HepG2 (cell line): ENCODE measurements around the gene B4GALT5. TPM values are rescaled to one million over a fixed set of nuclear protein-coding genes. Genes with fewer than 3 reads are reported as not detected.
A peak's percentile ranks its signal among the peaks of the same experiment; 100 is the strongest.

ENCODE experiments used
- AKAP8 ChIP-seq: sonication (generic); formaldehyde crosslinking; IDR thresholded peaks from 2 replicates; pipeline ENCODE4 v1.5.1; 2020; ENCODE audit warnings: mild to moderate bottlenecking, missing genetic modification reagents
- CEBPB ChIP-seq: IDR thresholded peaks from 2 replicates; pipeline ENCODE4 v1.6.1; 2011; ENCODE audit warnings: low read depth, low read length, improper control_type of control experiment, borderline replicate concordance
- HNF1A ChIP-seq, 2 experiments: sonication (generic) in 1 of 2; formaldehyde crosslinking in 1 of 2; IDR thresholded peaks; 2 replicates each; pipeline versions ENCODE4 v1.4.0 to v1.6.1; 2016 to 2020; ENCODE audit warnings: borderline replicate concordance in 1 of 2, low read depth in 1 of 2, mild to moderate bottlenecking in 1 of 2, missing genetic modification reagents in 1 of 2
- HNRNPUL1 ChIP-seq: fragments of 200-400 bp; formaldehyde crosslinking; IDR thresholded peaks from 2 replicates; pipeline ENCODE4 v1.6.1; 2017; ENCODE audit warnings: low read depth, mild to moderate bottlenecking, low read length, moderate library complexity
- NFKB2 ChIP-seq: sonication (generic); formaldehyde crosslinking; IDR thresholded peaks from 2 replicates; pipeline ENCODE4 v1.4.0; 2020; ENCODE audit warnings: missing genetic modification reagents, borderline replicate concordance
- RBM22 ChIP-seq: fragments of 200-400 bp; formaldehyde crosslinking; optimal IDR thresholded peaks from 2 replicates; pipeline ENCODE3; 2017; ENCODE audit warnings: mild to moderate bottlenecking, low read length, moderate library complexity
- RXRA ChIP-seq: sonication (generic); formaldehyde crosslinking; IDR thresholded peaks from 2 replicates; pipeline ENCODE4 v1.5.1; 2020; ENCODE audit warnings: missing genetic modification reagents
- SATB2 ChIP-seq: sonication (generic); formaldehyde crosslinking; IDR thresholded peaks from 2 replicates; pipeline ENCODE4 v1.5.0; 2020; ENCODE audit warnings: missing genetic modification reagents
- TEAD3 ChIP-seq: optimal IDR thresholded peaks from 2 replicates; pipeline ENCODE3; 2016; ENCODE audit warnings: borderline replicate concordance
- ZMYM3 ChIP-seq: sonication (generic); formaldehyde crosslinking; IDR thresholded peaks from 2 replicates; pipeline ENCODE4 v1.5.1; 2020; ENCODE audit warnings: mild to moderate bottlenecking, missing genetic modification reagents
- ZNF3 ChIP-seq: IDR thresholded peaks from 2 replicates; pipeline ENCODE4 v1.7.0; 2017; ENCODE audit warnings: inconsistent platforms
- ZNF430 ChIP-seq: sonication (generic); formaldehyde crosslinking; IDR thresholded peaks from 2 replicates; pipeline ENCODE4 v1.9.0; 2021; ENCODE audit warnings: mild to moderate bottlenecking, missing genetic modification reagents
- ZNF562 ChIP-seq: sonication (generic); formaldehyde crosslinking; IDR thresholded peaks from 2 replicates; pipeline ENCODE4 v1.8.0; 2022; ENCODE audit warnings: missing genetic modification reagents, borderline replicate concordance
- ZNF569 ChIP-seq: sonication (generic); formaldehyde crosslinking; IDR thresholded peaks from 2 replicates; pipeline ENCODE4 v1.5.0; 2020; ENCODE audit warnings: mild to moderate bottlenecking, missing genetic modification reagents, moderate library complexity, borderline replicate concordance
- ZNF605 ChIP-seq: sonication (generic); formaldehyde crosslinking; IDR thresholded peaks from 2 replicates; pipeline ENCODE4 v1.8.0; 2022; ENCODE audit warnings: mild to moderate bottlenecking, missing genetic modification reagents
- ZNF790 ChIP-seq: sonication (generic); formaldehyde crosslinking; IDR thresholded peaks from 2 replicates; pipeline ENCODE4 v1.8.0; 2022; ENCODE audit warnings: missing genetic modification reagents, mild to moderate bottlenecking, borderline replicate concordance
- ZNF878 ChIP-seq: sonication (generic); formaldehyde crosslinking; IDR thresholded peaks from 2 replicates; pipeline ENCODE4 v1.8.1; 2023; ENCODE audit warnings: mild to moderate bottlenecking, missing genetic modification reagents, moderate library complexity
- polyA plus RNA-seq, 8 experiments: library from polyadenylated mRNA; depleted of rRNA in 3 of 8; stranded (reverse) in 7 of 8; unstranded in 1 of 8; fragments of >200 nt; fragmentation: Illumina TruSeq in 4 of 8; extraction: Trizol in 4 of 8; gene quantifications; 2 replicates each; pipeline versions ENCODE4 v1.2.1 to v1.2.3, GENCODE V29; 2011 to 2016; ENCODE audit warnings: low read depth in 4 of 8, missing spikeins in 1 of 8, mixed read lengths in 1 of 8; ENCODE audit not compliant: insufficient read depth in 1 of 8
- total RNA-seq, 5 experiments: library from RNA; depleted of rRNA; stranded (reverse); fragments of >200 nt; fragmentation: Illumina TruSeq; extraction: Trizol; gene quantifications; 2 replicates each; pipeline ENCODE4 v1.2.3, GENCODE V29; 2016; ENCODE audit warnings: low read depth in 1 of 5
- TF ChIP-seq, protein P1 (sequence below): sonication (generic); formaldehyde crosslinking; IDR thresholded peaks from 2 replicates; pipeline ENCODE4 v1.8.0; 2022; ENCODE audit warnings: mild to moderate bottlenecking, missing genetic modification reagents, moderate library complexity
- TF ChIP-seq, protein P2 (sequence below): sonication (generic); formaldehyde crosslinking; IDR thresholded peaks from 2 replicates; pipeline ENCODE4 v1.9.0; 2021; ENCODE audit warnings: missing genetic modification reagents, mild to moderate bottlenecking, borderline replicate concordance
- TF ChIP-seq, protein P3 (sequence below): sonication (generic); formaldehyde crosslinking; IDR thresholded peaks from 2 replicates; pipeline ENCODE4 v1.8.0; 2022; ENCODE audit warnings: missing genetic modification reagents, mild to moderate bottlenecking, borderline replicate concordance
- TF ChIP-seq, protein P4 (sequence below): sonication (generic); formaldehyde crosslinking; IDR thresholded peaks from 2 replicates; pipeline ENCODE4 v1.5.0; 2020; ENCODE audit warnings: missing genetic modification reagents, mild to moderate bottlenecking, borderline replicate concordance

Gene B4GALT5
- total and polyA plus RNA-seq, 2 of the 13 experiments (the other 11 are each of a cell fraction or from before 2014, with no cell fraction given), result 27.3 to 30.9 TPM

DNA sequence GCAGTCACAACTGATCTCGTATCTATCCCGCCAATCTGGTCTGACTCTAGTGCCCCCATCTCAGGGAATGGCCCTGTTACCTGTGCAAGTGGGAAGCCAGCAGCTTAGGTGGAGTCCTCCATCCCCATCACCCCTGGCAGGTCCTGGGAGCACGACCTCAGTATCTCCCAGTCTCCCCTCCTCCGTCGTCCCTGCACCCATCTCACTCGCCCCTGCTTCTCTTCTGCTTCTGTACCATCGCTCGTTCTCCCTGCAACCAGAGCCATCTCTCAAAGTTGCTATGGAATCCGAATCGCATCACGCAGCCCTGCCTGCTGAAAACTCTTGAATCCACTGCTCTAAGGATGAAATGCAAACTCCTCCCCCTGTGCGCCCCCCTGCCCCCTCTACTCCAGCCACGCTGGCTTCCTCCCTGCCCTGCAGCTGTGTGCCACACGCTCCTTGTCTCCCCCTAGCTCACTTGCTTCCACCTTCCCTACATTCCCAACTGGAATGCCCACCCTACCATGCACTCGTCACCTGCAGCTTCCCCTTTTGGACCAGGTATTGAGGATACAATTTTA lies 81.7 kb downstream of the B4GALT5 start (continued):
- 0 out of 2 replicates have a peak, but pooled peaks have one; percentile 38 for TF ChIP-seq ZNF430
- no peak for TF ChIP-seq HNRNPUL1
- TF ChIP-seq ZMYM3 (CRISPR knock-in tag), result no peak
- TF ChIP-seq ZNF569, result no peak
- peak; percentile 96 for TF ChIP-seq RBM22
- TF ChIP-seq, protein P1, sequence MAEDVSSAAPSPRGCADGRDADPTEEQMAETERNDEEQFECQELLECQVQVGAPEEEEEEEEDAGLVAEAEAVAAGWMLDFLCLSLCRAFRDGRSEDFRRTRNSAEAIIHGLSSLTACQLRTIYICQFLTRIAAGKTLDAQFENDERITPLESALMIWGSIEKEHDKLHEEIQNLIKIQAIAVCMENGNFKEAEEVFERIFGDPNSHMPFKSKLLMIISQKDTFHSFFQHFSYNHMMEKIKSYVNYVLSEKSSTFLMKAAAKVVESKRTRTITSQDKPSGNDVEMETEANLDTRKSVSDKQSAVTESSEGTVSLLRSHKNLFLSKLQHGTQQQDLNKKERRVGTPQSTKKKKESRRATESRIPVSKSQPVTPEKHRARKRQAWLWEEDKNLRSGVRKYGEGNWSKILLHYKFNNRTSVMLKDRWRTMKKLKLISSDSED (CRISPR knock-in tag), result no peak
- TF ChIP-seq NFKB2, result 0 out of 2 replicates have a peak, but pooled peaks have one; percentile 20
- TF ChIP-seq ZNF3 (CRISPR knock-in tag), result no peak
- TF ChIP-seq, protein P2, sequence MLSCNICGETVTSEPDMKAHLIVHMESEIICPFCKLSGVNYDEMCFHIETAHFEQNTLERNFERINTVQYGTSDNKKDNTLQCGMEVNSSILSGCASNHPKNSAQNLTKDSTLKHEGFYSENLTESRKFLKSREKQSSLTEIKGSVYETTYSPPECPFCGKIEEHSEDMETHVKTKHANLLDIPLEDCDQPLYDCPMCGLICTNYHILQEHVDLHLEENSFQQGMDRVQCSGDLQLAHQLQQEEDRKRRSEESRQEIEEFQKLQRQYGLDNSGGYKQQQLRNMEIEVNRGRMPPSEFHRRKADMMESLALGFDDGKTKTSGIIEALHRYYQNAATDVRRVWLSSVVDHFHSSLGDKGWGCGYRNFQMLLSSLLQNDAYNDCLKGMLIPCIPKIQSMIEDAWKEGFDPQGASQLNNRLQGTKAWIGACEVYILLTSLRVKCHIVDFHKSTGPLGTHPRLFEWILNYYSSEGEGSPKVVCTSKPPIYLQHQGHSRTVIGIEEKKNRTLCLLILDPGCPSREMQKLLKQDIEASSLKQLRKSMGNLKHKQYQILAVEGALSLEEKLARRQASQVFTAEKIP (CRISPR knock-in tag), result no peak
- TF ChIP-seq AKAP8, result 0 out of 2 replicates have a peak, but pooled peaks have one; percentile 38
- no peak for TF ChIP-seq HNF1A (IDR thresholded peaks at IDR 0.05; ENCODE audit: low read depth)
- no peak for TF ChIP-seq HNF1A (CRISPR knock-in tag; IDR thresholded peaks at IDR 0.05; ENCODE audit: borderline replicate concordance)
- TF ChIP-seq TEAD3 (CRISPR knock-in tag), result no peak
- TF ChIP-seq SATB2 (CRISPR knock-in tag), result no peak
- 0 out of 2 replicates have a peak, but pooled peaks have one; percentile 16 for TF ChIP-seq RXRA
- TF ChIP-seq, protein P3, sequence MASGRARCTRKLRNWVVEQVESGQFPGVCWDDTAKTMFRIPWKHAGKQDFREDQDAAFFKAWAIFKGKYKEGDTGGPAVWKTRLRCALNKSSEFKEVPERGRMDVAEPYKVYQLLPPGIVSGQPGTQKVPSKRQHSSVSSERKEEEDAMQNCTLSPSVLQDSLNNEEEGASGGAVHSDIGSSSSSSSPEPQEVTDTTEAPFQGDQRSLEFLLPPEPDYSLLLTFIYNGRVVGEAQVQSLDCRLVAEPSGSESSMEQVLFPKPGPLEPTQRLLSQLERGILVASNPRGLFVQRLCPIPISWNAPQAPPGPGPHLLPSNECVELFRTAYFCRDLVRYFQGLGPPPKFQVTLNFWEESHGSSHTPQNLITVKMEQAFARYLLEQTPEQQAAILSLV (CRISPR knock-in tag), result no peak
- TF ChIP-seq ZNF562 (CRISPR knock-in tag), result 0 out of 2 replicates have a peak, but pooled peaks have one; percentile 23
- no peak for TF ChIP-seq CEBPB
- no peak for TF ChIP-seq ZNF878 (CRISPR knock-in tag)
- no peak for TF ChIP-seq ZNF790 (CRISPR knock-in tag)
- TF ChIP-seq, protein P4, sequence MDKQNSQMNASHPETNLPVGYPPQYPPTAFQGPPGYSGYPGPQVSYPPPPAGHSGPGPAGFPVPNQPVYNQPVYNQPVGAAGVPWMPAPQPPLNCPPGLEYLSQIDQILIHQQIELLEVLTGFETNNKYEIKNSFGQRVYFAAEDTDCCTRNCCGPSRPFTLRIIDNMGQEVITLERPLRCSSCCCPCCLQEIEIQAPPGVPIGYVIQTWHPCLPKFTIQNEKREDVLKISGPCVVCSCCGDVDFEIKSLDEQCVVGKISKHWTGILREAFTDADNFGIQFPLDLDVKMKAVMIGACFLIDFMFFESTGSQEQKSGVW, result no peak
- no peak for TF ChIP-seq ZNF605
